ENCODE measurements around the gene RASIP1.
A peak's percentile ranks its signal among the peaks of the same experiment; 100 is the strongest.

The RASIP1 gene

GRCh38 chr19:48746738-48747575 is 6.5 kb upstream of the RASIP1 start, which contains the start of gene IZUMO1 (continued):
- TF ChIP-seq PBX3 (CRISPR knock-in tag; IDR thresholded peaks at IDR 0.05) (no peak), REPIN1 (tag by site-specific recombination; IDR thresholded peaks at IDR 0.05; ENCODE audit: low read depth) (no peak), ZNF600 (tag by site-specific recombination; IDR thresholded peaks at IDR 0.05) (no peak), ZNF776 (tag by site-specific recombination; IDR thresholded peaks at IDR 0.05; ENCODE audit: borderline replicate concordance) (no peak), ZBTB8A (tag by site-specific recombination; IDR thresholded peaks at IDR 0.05) (no peak), ZNF792 (tag by site-specific recombination; IDR thresholded peaks at IDR 0.05) (no peak), ZNF623 (tag by site-specific recombination; IDR thresholded peaks at IDR 0.05) (no peak), ZBTB17 (tag by site-specific recombination; IDR thresholded peaks at IDR 0.05) (peak; percentile 79), ZFHX2 (tag by site-specific recombination; conservative IDR thresholded peaks at IDR 0.05) (peak; percentile 89), ZXDB (tag by site-specific recombination; IDR thresholded peaks at IDR 0.05) (peak; percentile 48), ZNF777 (tag by site-specific recombination; IDR thresholded peaks at IDR 0.05; ENCODE audit: borderline replicate concordance) (0 out of 2 replicates have a peak, but pooled peaks have one; percentile 51), BCL11B (tag by site-specific recombination; IDR thresholded peaks at IDR 0.05; ENCODE audit: low read depth) (no peak), ZNF639 (tag by site-specific recombination; IDR thresholded peaks at IDR 0.05) (no peak), EGR2 (tag by site-specific recombination; IDR thresholded peaks at IDR 0.05; ENCODE audit: low read depth) (peak; percentile 74), ZSCAN30 (tag by site-specific recombination; IDR thresholded peaks at IDR 0.05) (peak; percentile 56; the same call in 1 of the 2 replicates), SP2 (tag by site-specific recombination; IDR thresholded peaks at IDR 0.05) (peak; percentile 52), KLF10 (tag by site-specific recombination; IDR thresholded peaks at IDR 0.05) (no peak), ZNF785 (tag by site-specific recombination; IDR thresholded peaks at IDR 0.05) (no peak), GLI2 (tag by site-specific recombination; IDR thresholded peaks at IDR 0.05; ENCODE audit: borderline replicate concordance, low read depth) (no peak), ZNF555 (tag by site-specific recombination; conservative IDR thresholded peaks at IDR 0.05) (no peak), ZBTB21 (tag by site-specific recombination; IDR thresholded peaks at IDR 0.05) (peak; percentile 89), ZBTB48 (tag by site-specific recombination; IDR thresholded peaks at IDR 0.05) (peak; percentile 68; the same call in 1 of the 2 replicates), ZNF10 (tag by site-specific recombination; IDR thresholded peaks at IDR 0.05) (no peak), ZNF362 (tag by site-specific recombination; IDR thresholded peaks at IDR 0.05) (no peak), HOXD13 (CRISPR knock-in tag; IDR thresholded peaks at IDR 0.05; ENCODE audit: borderline replicate concordance) (no peak)
- TF ChIP-seq, protein P1, sequence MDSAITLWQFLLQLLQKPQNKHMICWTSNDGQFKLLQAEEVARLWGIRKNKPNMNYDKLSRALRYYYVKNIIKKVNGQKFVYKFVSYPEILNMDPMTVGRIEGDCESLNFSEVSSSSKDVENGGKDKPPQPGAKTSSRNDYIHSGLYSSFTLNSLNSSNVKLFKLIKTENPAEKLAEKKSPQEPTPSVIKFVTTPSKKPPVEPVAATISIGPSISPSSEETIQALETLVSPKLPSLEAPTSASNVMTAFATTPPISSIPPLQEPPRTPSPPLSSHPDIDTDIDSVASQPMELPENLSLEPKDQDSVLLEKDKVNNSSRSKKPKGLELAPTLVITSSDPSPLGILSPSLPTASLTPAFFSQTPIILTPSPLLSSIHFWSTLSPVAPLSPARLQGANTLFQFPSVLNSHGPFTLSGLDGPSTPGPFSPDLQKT (IDR thresholded peaks at IDR 0.05; ENCODE audit: borderline replicate concordance, low read depth, low read length): no peak
